Mammary epithelial cell (primary cell): ENCODE results near the gene MRPL45.

ENCODE experiments used
- CTCF ChIP-seq, 2 donors: IDR thresholded peaks in 1 of 2; conservative IDR thresholded peaks in 1 of 2; 2 replicates each; pipeline ENCODE4 v1.5.1; 2011 to 2012; ENCODE audit warnings: inconsistent platforms in 2 of 2, low read length in 2 of 2, mild to moderate bottlenecking in 2 of 2, control low read depth in 1 of 2, low read depth in 1 of 2; ENCODE audit not compliant: insufficient read depth in 1 of 2; ENCODE audit errors: extremely low read depth in 1 of 2
- EZH2 ChIP-seq: IDR thresholded peaks from 2 replicates; pipeline ENCODE4 v1.6.1; 2012; ENCODE audit warnings: low read length, inconsistent platforms, borderline replicate concordance

- TF ChIP-seq CTCF (conservative IDR thresholded peaks at IDR 0.05 in 1 of 2, IDR thresholded peaks at IDR 0.05 in 1 of 2; ENCODE audit: extremely low read depth in 1 of 2, insufficient read depth in 1 of 2, low read depth in 1 of 2, low read length in 2 of 2) (no peak), EZH2 (no peak)
Observed at GRCh38 chr17:38320482-38320881, 23.5 kb downstream of the MRPL45 start.
